Stimulated activated CD8-positive, alpha-beta memory T cell treated with anti-CD3 and anti-CD28 coated beads, Interleukin-2, amount 100 ng/mL, for 1 hour (primary cell): ENCODE measurements around the gene TPCN2.
"Not testable (repeated sequence)": the region's sequence is repeated elsewhere in the genome, so short reads cannot be mapped to it uniquely, and the experiment has no call there.

ENCODE experiments used
- DNase-seq, 2 donors: peaks; one replicate each; pipeline ENCODE4 v3.0.0-alpha.2; 2020; ENCODE audit warnings: low read depth in 2 of 2

Gene TPCN2

DNA sequence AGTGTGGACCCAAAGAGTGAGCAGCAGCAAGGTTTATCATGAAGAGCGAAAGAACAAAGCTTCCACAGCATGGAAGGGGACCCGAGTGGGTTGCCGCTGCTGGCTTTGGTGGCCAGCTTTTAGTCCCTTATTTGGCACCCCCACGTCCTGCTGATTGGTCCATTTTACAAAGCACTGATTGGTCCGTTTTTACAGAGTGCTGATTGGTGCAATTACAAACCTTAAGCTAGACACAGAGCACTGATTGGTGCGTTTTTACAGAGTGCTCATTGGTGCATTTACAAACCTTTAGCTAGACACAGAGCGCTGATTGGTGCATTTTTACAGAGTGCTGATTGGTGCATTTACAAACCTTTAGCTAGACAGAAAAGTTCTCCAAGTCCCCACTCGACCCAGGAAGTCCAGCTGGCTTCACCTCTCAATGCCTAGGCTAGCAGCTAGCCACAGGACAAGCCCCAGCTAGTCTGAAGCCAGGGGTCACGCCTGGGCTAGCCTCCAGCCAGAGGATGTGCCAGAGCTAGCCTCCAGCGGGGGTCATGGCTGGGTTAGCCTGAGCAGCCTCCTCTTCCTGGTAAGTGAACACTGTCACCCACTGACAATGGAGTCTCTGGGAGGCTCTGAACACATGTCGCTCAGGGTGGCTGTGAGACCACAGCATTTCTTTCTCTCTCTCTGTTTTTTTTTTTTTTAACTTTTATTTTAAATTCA is 100.8 kb downstream of the TPCN2 start:
- DNase-seq = not testable (repeated sequence)

GRCh38 chr11:69150175-69150574 is 101.4 kb downstream of the TPCN2 start:
- no peak for DNase-seq

GRCh38 chr11:69151836-69152235 is 103.1 kb downstream of the TPCN2 start:
- no peak for DNase-seq

GRCh38 chr11:69152733-69153421 is 104.1 kb downstream of the TPCN2 start:
- no peak for DNase-seq

DNA sequence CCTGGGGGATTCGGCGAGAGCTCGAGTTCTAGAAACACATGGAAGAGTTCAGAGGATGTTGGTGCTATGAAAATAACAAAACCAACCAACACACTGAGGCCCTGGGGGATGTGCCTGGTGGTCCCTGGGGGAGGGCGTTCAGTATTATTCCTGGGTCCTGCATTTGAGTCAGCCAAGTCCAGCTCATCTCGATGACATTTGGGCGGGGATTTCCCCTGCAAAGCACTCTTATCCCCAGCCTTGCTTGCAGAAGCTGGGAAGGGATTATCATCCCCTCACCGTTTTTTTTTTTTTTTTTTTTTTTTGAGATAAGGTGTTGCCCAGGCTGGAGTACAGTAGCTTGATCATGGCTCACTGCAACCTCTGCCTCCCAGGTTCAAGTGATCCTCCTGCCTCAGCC is 104.9 kb downstream of the TPCN2 start:
- DNase-seq = no peak

DNA sequence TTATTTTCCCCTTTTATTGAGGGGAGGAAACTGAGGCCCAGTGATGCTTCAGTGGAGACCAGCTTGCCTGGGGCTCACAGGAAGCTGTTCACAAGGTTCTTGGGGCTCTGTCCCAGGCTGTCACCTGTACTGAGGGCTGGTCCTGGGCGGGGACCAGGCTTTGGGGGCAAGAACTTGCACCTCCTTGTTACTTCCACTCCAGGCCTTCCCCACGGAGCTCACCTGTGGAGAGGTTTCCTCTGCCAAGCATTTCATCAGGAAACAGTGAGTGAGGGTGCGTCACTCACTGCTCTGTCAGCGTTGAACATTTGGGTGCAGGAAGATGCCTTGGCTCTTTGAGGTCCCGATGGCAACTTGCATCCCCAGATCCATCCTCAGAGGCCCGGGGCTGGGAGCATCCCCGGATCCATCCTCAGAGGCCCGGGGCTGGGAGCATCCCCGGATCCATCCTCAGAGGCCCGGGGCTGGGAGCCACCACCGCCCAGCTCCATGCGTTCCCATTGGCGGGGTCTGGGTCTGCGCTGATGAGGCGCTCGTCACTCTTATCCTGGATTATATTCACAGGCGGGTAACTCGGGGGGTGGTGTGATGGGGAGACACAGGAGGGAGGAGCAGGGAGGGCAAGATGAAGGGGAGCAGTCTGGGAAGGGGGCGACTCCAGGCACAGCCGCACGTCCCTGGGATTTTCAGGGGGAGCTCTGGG is 105.6 kb downstream of the TPCN2 start:
- no peak for DNase-seq

DNA sequence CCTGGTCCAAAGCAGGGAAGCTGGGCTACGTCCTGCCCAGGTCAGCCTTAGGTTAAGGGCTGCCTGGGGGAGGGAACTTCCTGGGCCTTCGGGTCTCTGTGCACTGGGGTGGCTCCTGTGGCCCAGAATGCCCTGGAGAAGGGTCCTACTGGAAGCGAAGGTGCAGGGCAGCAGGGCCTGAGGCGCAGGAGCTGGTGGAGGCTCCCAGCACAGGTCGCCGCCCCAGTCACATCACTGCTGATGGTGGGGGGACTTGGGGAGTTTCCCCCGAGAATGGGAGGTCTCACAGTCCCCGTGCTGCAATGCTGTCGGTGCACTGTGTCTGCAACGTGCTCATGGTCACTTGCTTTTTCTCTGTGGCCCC is 106.2 kb downstream of the TPCN2 start:
- no peak for DNase-seq

GRCh38 chr11:69155302-69156234 is 106.8 kb downstream of the TPCN2 start, which contains the start of gene SMIM38:
SMIM38 (plus strand) TSS chr11:69155935; CDS start chr11:69157847, 1,912 bp downstream.
- DNase-seq = no peak

DNA sequence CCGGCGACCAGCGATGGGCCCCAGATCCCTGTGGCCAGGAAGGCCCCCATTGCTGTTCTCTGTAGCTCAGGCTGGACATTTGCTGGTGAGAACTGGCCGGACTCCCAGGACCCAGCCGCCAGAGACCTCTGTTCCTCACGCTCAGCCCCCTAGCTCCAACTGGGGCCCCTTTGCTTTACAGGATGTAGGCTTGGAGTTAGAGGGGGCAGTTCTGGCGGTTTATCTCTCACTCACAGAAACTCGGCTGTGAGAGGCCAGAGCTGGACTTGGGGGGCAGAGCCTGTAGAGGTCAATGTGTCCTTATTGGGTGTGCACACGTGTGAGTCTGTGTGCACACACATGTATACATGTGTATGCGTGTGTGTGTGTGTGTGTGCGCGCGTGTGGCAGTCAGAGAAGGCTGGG is 107.5 kb downstream of the TPCN2 start:
- no peak for DNase-seq

- DNase-seq = no peak
These were observed 108.0 kb downstream of the TPCN2 start for GRCh38 chr11:69156673-69157155.

DNA sequence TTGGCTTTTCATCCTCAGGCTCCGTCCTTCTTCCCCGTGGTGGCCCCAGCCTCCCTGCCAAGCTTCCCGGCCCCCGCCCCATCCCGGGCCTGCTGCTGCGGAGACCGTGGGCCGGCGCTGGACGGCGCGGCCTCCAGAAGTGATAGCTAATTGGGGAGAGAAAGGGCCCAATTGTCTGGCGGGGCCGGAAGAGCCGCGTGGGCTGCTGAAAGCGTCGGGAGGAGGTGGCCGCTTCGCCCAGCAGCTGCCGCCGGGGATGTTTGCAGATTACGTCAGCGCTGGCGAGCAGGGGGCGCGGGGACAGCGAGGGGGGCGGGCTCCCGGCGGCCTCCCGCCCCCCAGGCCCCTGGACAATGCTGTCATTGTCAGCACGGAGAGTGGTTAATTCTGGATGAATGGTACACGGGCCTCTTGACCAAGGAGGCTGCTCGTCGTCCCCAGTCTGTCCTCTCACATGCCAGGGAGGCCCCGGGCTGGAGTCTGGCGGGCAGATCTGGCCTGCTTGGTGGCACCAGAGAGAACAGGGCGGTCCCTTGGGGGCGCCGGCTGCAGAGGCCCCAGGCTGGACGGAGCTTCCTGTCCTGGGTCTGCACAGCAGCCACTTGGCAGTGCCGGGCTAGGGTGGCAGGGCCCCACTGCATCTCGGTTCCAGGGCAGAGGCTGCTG is 108.6 kb downstream of the TPCN2 start:
- DNase-seq = no peak

DNA sequence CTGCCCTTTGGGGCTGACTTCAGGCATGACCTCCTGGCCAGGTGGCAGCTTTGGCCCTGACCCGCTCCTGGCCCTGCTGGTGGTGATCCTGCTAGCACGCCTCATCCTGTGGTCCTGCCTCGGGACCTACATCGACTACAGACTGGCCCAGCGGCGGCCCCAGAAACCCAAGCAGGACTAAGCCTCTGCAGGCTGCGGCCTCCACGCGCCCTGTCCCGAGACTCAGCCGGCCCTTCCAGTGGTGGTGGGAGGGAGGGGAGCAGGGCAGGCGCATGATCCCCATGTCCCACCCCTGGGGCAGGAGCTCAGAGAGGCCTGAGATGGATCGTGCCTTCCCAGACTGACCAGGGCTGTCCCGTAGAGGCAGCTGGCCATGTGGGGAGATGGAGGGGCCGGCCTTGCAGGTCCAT is 109.1 kb downstream of the TPCN2 start:
- no peak for DNase-seq

GRCh38 chr11:69158301-69159149 is 109.8 kb downstream of the TPCN2 start:
- DNase-seq = no peak

DNA sequence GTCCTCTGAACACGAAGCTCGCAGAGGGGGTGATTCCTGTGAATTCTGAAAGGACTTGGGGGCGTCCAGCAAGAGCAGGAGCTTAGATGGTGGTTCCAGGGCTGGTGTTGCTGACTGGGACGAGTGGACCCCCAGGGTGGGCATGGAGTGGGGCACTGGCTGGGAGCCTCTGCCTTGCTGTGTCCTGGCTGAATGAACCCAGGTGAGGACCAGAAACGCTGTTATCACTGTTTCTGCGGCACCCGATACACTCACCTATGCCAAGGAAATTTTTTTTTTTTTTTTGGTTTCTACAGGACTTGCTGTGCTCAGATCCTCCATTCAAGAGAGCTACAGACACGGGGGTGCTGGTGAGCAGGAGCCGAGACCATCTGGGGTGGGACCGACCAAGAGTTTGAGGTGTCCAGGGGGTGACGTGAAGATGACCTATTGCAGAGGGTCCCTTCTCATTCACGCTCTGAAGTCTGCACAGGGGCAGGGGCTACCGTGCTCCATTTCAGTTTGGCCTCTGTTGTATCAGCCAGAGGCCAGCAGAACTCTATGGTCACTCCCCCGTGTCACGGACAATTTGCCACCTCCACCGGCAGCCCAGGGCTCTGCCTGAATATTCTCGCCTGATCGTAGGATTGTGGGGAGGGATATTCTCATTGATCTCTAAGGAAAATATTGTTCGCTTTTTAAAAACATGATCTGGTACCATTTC is 110.6 kb downstream of the TPCN2 start:
- DNase-seq = no peak

- no peak for DNase-seq
These were observed 111.8 kb downstream of the TPCN2 start for GRCh38 chr11:69160296-69161116.

DNA sequence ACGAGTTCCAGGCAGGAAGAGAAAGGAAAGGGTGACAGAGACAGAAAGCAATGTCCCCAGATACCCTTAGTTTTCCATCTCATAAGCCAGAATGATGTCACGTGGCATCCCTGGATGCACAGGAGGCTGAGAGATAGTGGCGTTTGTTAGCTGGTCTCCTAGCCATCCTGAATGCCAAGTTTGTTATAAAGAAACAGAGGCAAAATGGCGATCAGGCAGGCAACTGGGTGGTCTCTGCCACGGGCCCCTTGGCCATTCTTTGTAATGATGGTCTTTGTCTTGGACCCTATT is 112.3 kb downstream of the TPCN2 start:
- DNase-seq = no peak

GRCh38 chr11:69162505-69162904 is 113.8 kb downstream of the TPCN2 start:
- no peak for DNase-seq

DNA sequence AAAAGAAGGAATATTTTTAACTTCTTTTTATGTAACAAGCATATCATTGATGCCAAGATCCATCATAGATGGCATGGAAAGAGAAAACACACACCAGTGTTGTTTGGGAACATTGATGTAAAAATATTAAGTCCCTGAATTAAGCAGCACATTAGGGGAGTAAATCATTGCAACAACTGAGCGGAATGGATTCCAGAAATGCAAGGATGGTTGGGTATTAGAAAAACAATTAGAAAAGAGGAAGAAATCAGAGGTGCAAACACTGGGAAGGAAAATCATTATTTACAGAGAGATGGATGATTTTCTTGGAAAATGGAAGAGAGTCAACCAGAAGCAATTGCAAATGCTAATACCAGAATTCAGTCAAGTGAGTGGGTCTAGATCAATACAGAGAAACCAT is 115.1 kb downstream of the TPCN2 start:
- no peak for DNase-seq

DNA sequence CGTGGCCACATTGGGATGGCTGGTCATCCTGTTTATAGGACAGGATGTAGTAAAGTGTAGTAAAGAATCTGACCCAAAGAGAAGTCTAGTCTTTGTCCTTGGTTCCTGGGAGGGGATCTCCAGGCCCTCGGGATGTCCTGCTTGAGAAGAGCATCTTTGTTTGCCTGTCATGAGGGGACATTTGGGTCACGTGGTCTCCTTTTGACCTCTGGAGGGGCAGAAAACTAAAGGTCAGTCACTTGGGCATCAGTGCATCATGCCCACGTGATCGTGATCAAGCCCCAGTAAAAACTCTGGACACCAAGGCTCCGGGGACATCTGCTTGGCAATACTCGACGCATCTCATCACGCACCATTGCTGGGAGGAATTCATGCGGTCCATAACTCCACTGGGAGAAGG is 116.1 kb downstream of the TPCN2 start:
- DNase-seq = no peak
